ENCODE measurements around the gene COL24A1.

The COL24A1 gene

GRCh38 chr1:86152887-86153286, 3.7 kb downstream of the COL24A1 start:
- Histone ChIP-seq H3K79me2 (ENCODE audit: insufficient read depth, low read length) (no peaks in the 10 kb centered on the region), H3K4me2 (ENCODE audit: low read length) (no peak overlapping the region), H3K9ac (ENCODE audit: low read length) (no peak overlapping the region), H3K27me3 (ENCODE audit: insufficient read depth, low read length) (no peaks in the 10 kb centered on the region), H3K27ac (ENCODE audit: low read depth, low read length, poor library complexity, severe bottlenecking) (no peak overlapping the region), H4K20me1 (ENCODE audit: insufficient read depth, low read length) (no peaks in the 10 kb centered on the region), H3K9me3 (ENCODE audit: low read length) (no peaks in the 10 kb centered on the region), H3K4me3 (ENCODE audit: low read depth, low read length, poor library complexity, severe bottlenecking) (no peak overlapping the region), H3F3A (ENCODE audit: insufficient read depth, low read length) (no peaks in the 10 kb centered on the region), H2AFZ (ENCODE audit: low read length) (no peak overlapping the region), H3K36me3 (ENCODE audit: insufficient read depth, low read length) (no peaks in the 10 kb centered on the region), H3K4me1 (ENCODE audit: insufficient read depth, low read length, severe bottlenecking) (no peaks in the 10 kb centered on the region), H3K9me2 (ENCODE audit: low read depth, low read length) (no peaks in the 10 kb centered on the region)
- TF ChIP-seq EZH2 (IDR thresholded peaks at IDR 0.05; ENCODE audit: borderline replicate concordance, low read length) (no peak), CTCF (IDR thresholded peaks at IDR 0.05; ENCODE audit: low read length) (no peak)

GRCh38 chr1:86151427-86151826, 5.1 kb downstream of the COL24A1 start:
- Histone ChIP-seq H3K4me2 (ENCODE audit: low read length) (no peak overlapping the region), H3K9me2 (ENCODE audit: low read depth, low read length) (no peaks in the 10 kb centered on the region), H3K27me3 (ENCODE audit: insufficient read depth, low read length) (no peaks in the 10 kb centered on the region), H3K27ac (ENCODE audit: low read depth, low read length, poor library complexity, severe bottlenecking) (no peak overlapping the region), H3K9me3 (ENCODE audit: low read length) (no peaks in the 10 kb centered on the region), H3K4me1 (ENCODE audit: insufficient read depth, low read length, severe bottlenecking) (no peaks in the 10 kb centered on the region), H4K20me1 (ENCODE audit: insufficient read depth, low read length) (no peaks in the 10 kb centered on the region), H3K36me3 (ENCODE audit: insufficient read depth, low read length) (no peaks in the 10 kb centered on the region), H3F3A (ENCODE audit: insufficient read depth, low read length) (no peaks in the 10 kb centered on the region), H3K4me3 (ENCODE audit: low read depth, low read length, poor library complexity, severe bottlenecking) (no peak overlapping the region), H3K79me2 (ENCODE audit: insufficient read depth, low read length) (no peaks in the 10 kb centered on the region), H3K9ac (ENCODE audit: low read length) (no peak overlapping the region), H2AFZ (ENCODE audit: low read length) (no peak overlapping the region)
- TF ChIP-seq EZH2 (IDR thresholded peaks at IDR 0.05; ENCODE audit: borderline replicate concordance, low read length) (no peak), CTCF (IDR thresholded peaks at IDR 0.05; ENCODE audit: low read length) (no peak)

GRCh38 chr1:86150553-86151055, 6.0 kb downstream of the COL24A1 start:
- no peaks in the 10 kb centered on the region for H4K20me1 ChIP-seq (ENCODE audit: insufficient read depth, low read length)
- H2AFZ ChIP-seq (ENCODE audit: low read length): no peak overlapping the region
- H3K27me3 ChIP-seq (ENCODE audit: insufficient read depth, low read length): no peaks in the 10 kb centered on the region
- no peaks in the 10 kb centered on the region for H3K9me2 ChIP-seq (ENCODE audit: low read depth, low read length)
- H3K9ac ChIP-seq (ENCODE audit: low read length): no peak overlapping the region
- H3K4me2 ChIP-seq (ENCODE audit: low read length): no peak overlapping the region
- no peaks in the 10 kb centered on the region for H3K79me2 ChIP-seq (ENCODE audit: insufficient read depth, low read length)
- H3K27ac ChIP-seq (ENCODE audit: low read depth, low read length, poor library complexity, severe bottlenecking): no peak overlapping the region
- H3K4me3 ChIP-seq (ENCODE audit: low read depth, low read length, poor library complexity, severe bottlenecking): no peak overlapping the region
- no peak for TF ChIP-seq CTCF (IDR thresholded peaks at IDR 0.05; ENCODE audit: low read length)
- TF ChIP-seq EZH2 (IDR thresholded peaks at IDR 0.05; ENCODE audit: borderline replicate concordance, low read length): no peak
- H3K36me3 ChIP-seq (ENCODE audit: insufficient read depth, low read length): no peaks in the 10 kb centered on the region
- H3K9me3 ChIP-seq (ENCODE audit: low read length): no peaks in the 10 kb centered on the region
- no peaks in the 10 kb centered on the region for H3K4me1 ChIP-seq (ENCODE audit: insufficient read depth, low read length, severe bottlenecking)
- no peaks in the 10 kb centered on the region for H3F3A ChIP-seq (ENCODE audit: insufficient read depth, low read length)

Data from OCI-LY1 (cell line).